CD4-positive, alpha-beta T cell treated with Interferon alpha-2 for 1 hour (primary cell): Measurements from ENCODE around the gene SNAPC4.
A peak's percentile ranks its signal among the peaks of the same experiment; 100 is the strongest.
"Not testable (repeated sequence)": the region's sequence is repeated elsewhere in the genome, so short reads cannot be mapped to it uniquely, and the experiment has no call there.

Experiments
- DNase-seq, 2 donors: peaks; one replicate each; pipeline ENCODE4 v3.0.0-alpha.2; 2020 to 2022

SNAPC4 gene

GRCh38 chr9:136433849-136434579 is 34.0 kb upstream of the SNAPC4 start:
- DNase-seq: no peak

- no peak for DNase-seq
These were observed 33.2 kb upstream of the SNAPC4 start for GRCh38 chr9:136433043-136433715.

GRCh38 chr9:136432591-136432990 is 32.6 kb upstream of the SNAPC4 start:
- no peak for DNase-seq

DNA sequence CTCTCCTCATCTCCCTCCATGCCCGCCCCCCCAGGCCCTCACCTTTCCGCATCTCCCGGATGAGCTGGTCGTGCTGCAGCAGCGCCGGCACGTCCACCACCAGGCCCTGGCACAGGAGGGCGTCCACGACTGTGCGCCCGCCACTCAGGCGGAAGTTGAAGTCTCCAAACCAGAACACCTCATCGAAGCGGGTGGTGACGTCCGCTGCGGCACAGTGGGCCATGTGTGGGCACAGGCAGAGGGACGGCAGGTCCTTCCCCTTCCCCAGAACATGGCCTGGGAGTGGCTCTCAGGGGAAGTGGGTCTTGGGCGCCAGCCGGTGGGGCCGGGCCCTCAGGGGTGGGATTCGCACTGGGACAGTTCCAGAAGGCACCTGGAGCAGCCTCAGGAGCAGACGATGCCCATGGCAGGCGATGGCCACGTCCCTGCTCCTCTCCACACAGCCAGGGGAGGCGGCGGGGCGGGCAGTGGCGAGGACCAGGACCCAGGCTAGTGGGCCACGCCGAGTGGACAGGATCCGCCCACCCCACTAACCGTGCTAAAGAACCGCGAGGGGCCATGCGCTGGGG is 31.9 kb upstream of the SNAPC4 start:
- no peak for DNase-seq

GRCh38 chr9:136430588-136431234 is 30.7 kb upstream of the SNAPC4 start:
- DNase-seq: no peak

- DNase-seq: no peak
These were observed 29.9 kb upstream of the SNAPC4 start for GRCh38 chr9:136429683-136430491.

GRCh38 chr9:136429075-136429628 is 29.2 kb upstream of the SNAPC4 start:
- no peak for DNase-seq

DNA sequence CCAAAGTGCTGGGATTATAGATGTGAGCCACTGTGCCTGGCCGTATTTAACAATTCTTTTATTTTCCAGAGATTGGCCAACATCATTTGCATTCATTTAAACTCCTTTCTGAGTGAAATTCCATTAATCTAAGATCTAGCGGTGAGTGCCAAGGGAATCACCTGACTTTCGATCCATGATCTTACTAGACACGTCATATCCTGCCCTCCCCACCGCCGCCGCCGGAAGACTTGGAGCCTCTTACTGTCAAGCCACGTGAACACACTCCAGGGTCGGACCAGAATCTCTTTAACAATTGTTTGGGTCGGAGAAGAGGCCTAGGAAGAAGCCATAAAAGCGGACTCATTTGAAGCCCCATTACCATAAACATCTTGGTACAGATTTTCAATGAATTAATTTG is 26.8 kb upstream of the SNAPC4 start:
- DNase-seq: no peak

- DNase-seq: not testable (repeated sequence)
These were observed 25.4 kb upstream of the SNAPC4 start for GRCh38 chr9:136425367-136425766.

DNA sequence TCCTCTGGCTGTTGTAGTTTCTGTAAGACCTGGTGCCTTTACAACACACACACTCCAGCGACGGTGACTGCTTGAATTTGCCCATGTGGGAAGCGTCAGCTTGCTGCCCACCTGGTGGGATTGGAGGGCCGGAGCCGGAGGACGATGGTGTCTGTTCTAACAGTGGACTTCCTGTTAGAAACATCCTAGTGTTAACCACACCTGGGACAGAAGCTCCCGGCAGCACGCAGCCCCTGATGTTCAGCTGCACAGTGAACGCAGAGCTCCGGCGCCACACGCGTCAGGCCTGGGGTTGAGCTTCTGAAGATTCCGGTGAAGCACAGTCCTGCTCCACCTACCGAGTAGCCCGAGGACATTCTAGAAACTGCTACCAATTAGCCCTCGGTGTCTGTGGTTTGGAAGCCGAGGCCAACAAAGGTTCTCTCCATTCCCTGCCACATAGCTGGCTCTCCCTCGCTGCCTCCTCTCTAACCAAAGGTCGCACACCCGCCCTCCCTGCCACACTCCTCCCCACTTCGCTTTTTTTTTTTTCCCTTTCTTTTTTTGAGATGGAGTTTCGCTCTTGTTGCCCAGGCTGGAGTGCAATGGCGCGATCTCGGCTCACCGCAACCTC is 24.9 kb upstream of the SNAPC4 start:
- DNase-seq: no peak

DNA sequence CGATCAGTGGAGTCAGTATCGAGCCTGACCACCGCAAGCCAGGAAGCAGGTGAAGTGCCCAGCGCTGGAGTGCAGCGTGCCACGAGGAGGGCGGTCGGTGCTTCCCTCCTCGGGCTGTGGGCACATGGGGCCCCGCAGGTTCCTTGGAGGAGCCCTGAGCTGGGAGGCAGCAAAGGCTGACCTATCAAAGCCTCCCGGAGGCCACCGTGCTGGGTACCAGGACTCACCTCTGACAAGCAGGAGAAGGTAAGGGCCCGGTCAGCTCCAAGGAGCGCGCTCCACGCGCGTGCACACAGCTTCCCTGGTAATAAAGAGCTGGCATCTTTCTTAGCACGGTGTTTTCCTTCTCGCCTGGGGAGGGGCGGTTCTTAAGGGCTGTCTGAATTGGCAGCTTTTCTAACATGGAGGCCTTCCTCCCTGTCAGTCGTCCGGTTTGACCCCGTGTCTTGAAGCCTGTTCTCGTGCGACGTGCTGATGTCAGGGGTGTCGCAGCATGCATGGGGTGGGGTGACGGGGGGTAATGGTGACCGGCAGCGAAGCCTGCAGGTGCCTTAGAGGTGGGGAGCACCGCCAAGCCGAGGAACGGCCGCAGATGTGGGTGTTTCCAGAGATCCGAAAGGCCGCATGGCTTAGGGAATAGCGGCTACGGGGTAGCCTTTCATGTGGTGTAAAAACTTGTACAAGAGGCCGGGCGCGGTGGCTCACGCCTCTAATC is 23.6 kb upstream of the SNAPC4 start:
- no peak for DNase-seq

DNA sequence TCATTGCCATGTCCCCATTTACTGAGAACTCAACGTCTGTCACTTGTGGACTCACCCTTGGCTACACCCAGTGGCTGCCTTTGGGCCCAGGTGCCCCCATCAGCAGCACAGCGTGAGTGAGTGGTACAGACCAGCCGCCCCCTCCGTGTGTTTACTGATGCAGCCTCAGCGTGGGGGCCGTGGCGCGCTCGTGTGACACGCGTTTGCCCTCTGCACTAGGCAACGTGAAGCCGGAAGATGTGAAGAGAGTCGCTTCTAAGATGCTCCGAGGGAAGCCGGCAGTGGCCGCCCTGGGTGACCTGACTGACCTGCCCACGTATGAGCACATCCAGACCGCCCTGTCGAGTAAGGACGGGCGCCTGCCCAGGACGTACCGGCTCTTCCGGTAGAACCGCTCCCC is 22.9 kb upstream of the SNAPC4 start:
- DNase-seq: no peak

DNA sequence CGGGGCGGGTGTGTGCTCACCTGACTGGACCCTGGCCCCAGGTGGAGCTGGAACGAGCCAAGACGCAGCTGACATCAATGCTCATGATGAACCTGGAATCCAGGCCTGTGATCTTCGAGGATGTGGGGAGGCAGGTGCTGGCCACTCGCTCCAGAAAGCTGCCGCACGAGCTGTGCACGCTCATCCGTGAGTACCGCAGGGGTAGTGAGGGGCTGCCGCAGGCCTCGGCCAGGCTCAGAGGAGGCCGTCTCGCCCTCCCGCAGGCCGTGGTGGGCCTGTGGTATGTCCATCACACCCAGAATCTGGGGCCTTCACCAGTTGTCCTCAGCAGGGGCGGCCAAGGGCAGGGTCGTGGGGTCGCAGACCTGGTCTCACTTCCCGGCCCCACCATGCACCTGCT is 21.8 kb upstream of the SNAPC4 start:
- no peak for DNase-seq

GRCh38 chr9:136419092-136419420 is 19.1 kb upstream of the SNAPC4 start:
- no peak for DNase-seq

DNA sequence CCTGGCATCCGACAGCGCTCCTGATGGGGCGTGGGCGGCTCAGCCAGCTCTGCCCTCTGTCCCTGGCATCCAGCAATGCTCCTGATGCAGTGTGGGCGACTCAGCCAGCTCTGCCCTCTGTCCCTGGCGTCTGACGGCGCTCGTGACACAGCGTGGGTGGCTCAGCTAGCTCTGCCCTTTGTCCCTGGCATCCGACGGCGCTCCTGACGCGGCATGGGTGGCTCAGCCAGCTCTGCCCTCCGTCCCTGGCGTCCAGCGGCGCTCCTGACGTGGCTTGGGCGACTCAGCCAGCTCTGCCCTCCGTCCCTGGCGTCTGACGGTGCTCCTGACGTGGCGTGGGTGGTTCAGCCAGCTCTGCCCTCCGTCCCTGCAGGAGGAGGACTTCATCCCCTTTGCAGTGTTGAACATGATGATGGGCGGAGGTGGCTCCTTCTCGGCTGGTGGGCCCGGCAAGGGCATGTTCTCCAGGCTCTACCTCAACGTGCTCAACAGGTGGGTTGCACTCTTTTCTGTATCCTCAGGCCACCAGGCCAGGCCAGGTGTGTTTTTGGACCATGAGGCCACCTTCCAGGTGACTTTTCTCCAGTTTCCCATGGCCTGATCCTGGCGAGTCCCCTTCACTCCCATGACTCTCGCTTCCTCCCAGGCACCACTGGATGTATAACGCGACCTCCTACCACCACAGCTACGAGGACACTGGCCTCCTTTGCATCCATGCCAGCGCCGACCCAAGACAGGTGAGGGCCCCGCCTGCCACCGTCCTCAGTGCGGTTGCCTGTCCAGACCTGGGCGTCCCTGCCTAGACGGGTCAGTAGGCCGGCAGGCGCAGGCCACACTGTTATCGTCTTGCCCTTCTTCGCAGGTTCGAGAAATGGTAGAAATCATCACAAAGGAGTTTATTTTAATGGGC is 18.5 kb upstream of the SNAPC4 start:
- no peak for DNase-seq

DNA sequence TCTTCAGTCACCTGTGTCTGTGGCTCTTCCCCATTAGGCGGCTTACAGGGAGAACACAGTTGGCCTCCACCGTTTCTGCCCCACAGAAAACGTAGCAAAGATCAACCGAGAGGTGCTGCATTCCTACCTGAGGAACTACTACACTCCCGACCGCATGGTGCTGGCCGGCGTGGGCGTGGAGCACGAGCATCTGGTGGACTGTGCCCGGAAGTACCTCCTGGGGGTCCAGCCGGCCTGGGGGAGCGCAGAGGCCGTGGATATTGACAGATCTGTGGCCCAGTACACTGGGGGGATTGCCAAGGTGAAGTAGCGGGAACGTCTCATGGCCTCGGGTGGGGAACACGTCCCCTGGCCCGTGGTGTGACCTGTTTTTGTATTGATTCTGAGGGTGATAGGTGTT is 16.9 kb upstream of the SNAPC4 start:
- no peak for DNase-seq

DNA sequence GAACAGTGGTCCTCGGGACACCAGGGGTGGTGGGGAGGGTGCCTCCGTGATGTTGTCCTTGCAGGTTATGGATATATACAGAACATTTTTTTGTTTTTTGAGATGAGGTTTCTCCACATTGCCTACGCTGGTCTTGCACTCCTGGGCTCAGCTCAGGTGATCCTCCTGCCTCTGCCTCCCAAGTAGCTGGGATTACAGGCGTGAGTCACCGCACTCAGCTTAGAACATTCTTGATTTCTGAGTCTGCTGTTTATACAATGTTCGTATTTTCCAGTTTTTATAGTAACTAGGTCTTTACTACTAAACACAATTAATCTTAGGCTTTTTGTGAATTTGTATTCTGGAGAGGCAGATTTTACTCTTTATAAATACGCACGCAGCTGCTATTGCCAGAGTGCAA is 16.5 kb upstream of the SNAPC4 start:
- DNase-seq: no peak

DNA sequence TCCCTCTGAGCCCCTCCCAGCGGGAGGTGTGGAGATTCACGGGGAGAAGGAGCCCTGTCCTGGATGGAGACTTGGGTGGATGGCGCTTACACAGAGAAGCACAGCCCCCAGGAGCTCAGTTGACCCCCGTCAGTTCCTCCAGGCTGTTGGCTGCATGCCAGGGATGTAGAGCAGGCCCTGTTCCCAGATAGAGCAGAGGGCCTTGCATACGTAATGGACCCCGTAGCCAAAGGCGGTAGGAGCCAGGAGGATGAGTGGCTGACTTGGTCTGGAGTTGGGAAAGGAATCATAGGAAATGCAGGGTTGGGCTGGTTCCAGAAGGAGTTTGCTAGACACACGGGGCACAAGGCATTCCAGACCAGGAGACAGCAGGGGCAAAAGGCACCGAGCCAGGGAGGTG is 13.0 kb upstream of the SNAPC4 start:
- DNase-seq: no peak

- no peak for DNase-seq
These were observed 11.4 kb upstream of the SNAPC4 start for GRCh38 chr9:136411378-136411777.

GRCh38 chr9:136410500-136411287 is 10.7 kb upstream of the SNAPC4 start, which contains the start of the genes ENTR1 and PMPCA:
Gene ENTR1, minus strand, starts transcription at chr9:136410614. Its CDS starts 217 bp downstream, at chr9:136410397.
Gene PMPCA, plus strand, starts transcription at chr9:136410658. Its CDS starts 11 bp downstream, at chr9:136410669.
- DNase-seq: peak; percentile 91 to 95
